Erythroblast (primary cell): Measurements from ENCODE around the gene SH3D21.

ENCODE experiments used
- GATA1 ChIP-seq: IDR thresholded peaks from 2 replicates; pipeline ENCODE4 v1.6.1; 2011; ENCODE audit warnings: low read depth, mild to moderate bottlenecking, control low read depth, low read length, moderate library complexity
- POLR2A ChIP-seq: IDR thresholded peaks from 2 replicates; pipeline ENCODE4 v1.6.1; 2011; ENCODE audit warnings: mild to moderate bottlenecking, low read length

- no peak for TF ChIP-seq POLR2A
- no peak for TF ChIP-seq GATA1
These were observed 15.2 kb downstream of the SH3D21 start for GRCh38 chr1:36321119-36321951.
